DND-41 (cell line): ENCODE results near the gene GRID1.

Experiments used
- ATAC-seq: fragments of 200-7000 bp; cut with Tn5 transposase; 3 replicates; pipeline ENCODE4 v1.9.1; 2021; ENCODE audit warnings: low read depth; ENCODE audit not compliant: insufficient read depth
- DNase-seq: peaks from one replicate; pipeline ENCODE4 v3.0.0-alpha.2; 2020
- H2AFZ ChIP-seq: 2 replicates; pipeline ENCODE4 v1.6.0; 2012; ENCODE audit warnings: low read depth, low read length
- H3K27ac ChIP-seq: 2 replicates; pipeline ENCODE4 v1.5.1; 2012; ENCODE audit warnings: low read length, inconsistent platforms
- H3K27me3 ChIP-seq: fragments of 200-600 bp; sonication (generic); 2 replicates; pipeline ENCODE4 v1.6.0; 2012; ENCODE audit warnings: low read length, mild to moderate bottlenecking, inconsistent platforms; ENCODE audit not compliant: insufficient read depth, poor library complexity
- H3K36me3 ChIP-seq: 2 replicates; pipeline ENCODE4 v1.5.1; 2012; ENCODE audit warnings: low read length, inconsistent platforms; ENCODE audit not compliant: insufficient read depth
- H3K4me1 ChIP-seq: 2 replicates; pipeline ENCODE4 v1.5.1; 2012; ENCODE audit warnings: mild to moderate bottlenecking, low read length; ENCODE audit not compliant: insufficient read depth
- H3K4me2 ChIP-seq: 2 replicates; pipeline ENCODE4 v1.6.0; 2012; ENCODE audit warnings: mild to moderate bottlenecking, moderate library complexity, low read length, inconsistent platforms; ENCODE audit not compliant: insufficient read depth
- H3K4me3 ChIP-seq, 2 experiments: fragments of 200-600 bp in 1 of 2; shearing (Covaris generic) in 1 of 2; 2 replicates each; pipeline ENCODE4 v1.5.1; 2012 to 2016; ENCODE audit warnings: inconsistent platforms in 2 of 2, low read length in 2 of 2, mild to moderate bottlenecking in 2 of 2, low read depth in 1 of 2, moderate library complexity in 1 of 2
- H3K79me2 ChIP-seq: 2 replicates; pipeline ENCODE4 v1.6.0; 2012; ENCODE audit warnings: low read length, inconsistent platforms; ENCODE audit not compliant: insufficient read depth
- H3K9ac ChIP-seq: 2 replicates; pipeline ENCODE4 v1.6.0; 2012; ENCODE audit warnings: low read depth, mild to moderate bottlenecking, inconsistent platforms, low read length, moderate library complexity
- H3K9me3 ChIP-seq: 2 replicates; pipeline ENCODE4 v1.5.1; 2012; ENCODE audit warnings: low read length, moderate library complexity, mild to moderate bottlenecking, inconsistent platforms; ENCODE audit not compliant: insufficient read depth, severe bottlenecking
- H4K20me1 ChIP-seq: 2 replicates; pipeline ENCODE4 v1.6.0; 2012; ENCODE audit warnings: low read length; ENCODE audit not compliant: insufficient read depth
- EZH2 ChIP-seq: IDR thresholded peaks from 3 replicates; pipeline ENCODE4 v1.6.1; 2012; ENCODE audit warnings: borderline replicate concordance, low read depth, mild to moderate bottlenecking, moderate library complexity, low read length, inconsistent platforms; ENCODE audit not compliant: severe bottlenecking
- TF ChIP-seq, protein P1 (sequence below): IDR thresholded peaks from 2 replicates; pipeline ENCODE4 v1.5.1; 2012; ENCODE audit warnings: borderline replicate concordance, low read length, moderate library complexity, mild to moderate bottlenecking; ENCODE audit not compliant: poor library complexity, severe bottlenecking; ENCODE audit errors: extremely low read depth

The GRID1 gene

DNA sequence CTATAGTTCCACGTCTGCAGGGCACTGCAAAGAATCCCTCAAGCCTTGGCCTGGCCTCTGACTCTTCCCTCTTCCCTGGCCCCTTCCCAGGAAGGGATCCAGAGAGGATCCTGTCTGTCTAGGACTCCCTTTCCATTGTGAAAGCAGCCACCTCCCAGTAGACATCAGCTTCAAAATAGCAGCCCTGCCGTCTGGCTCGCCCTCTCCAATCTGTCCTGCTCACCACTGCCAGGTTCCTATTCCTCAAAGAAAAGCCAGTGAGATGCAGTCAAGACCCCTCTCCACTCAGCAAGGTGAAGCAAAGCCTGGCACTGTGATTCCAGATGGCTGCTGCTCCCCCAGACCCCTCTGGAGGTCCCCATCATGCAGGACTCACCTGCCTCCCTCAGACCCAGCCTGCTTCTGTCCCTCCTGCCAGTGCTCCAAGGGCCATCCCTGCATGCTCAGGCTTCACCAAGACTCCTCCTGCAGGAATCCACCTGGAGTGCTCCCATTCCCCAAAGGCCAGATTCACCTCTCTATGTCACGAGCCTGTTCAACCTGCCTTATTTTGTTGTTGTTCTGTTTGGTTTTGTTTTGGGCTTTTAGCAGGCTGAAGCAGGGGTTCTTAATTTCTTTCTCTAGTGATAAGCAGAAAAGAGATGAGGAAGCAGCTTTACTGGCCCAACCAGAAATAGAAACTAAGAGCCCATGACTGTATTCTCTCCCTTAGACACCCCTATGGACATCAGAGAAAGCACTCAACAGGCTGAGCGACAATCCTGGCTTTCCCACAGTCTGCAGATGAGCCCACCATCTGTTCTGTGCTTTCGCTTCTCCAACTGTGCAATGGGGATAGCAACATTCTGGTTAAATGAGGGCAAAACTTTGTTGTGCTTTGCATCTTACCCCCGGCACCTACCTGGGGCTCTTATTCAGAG lies 305.1 kb downstream of the GRID1 start:
- Histone ChIP-seq H3K27me3 (peaks cover 18% of the 10 kb centered on the region), H3K4me1 (no peaks in the 10 kb centered on the region), H3K79me2 (no peaks in the 10 kb centered on the region), H3K9me3 (no peaks in the 10 kb centered on the region), H3K4me2 (no peak overlapping the region), H4K20me1 (no peaks in the 10 kb centered on the region), H3K36me3 (no peaks in the 10 kb centered on the region), H2AFZ (no peak overlapping the region), H3K4me3 (no peak overlapping the region), H3K9ac (no peak overlapping the region), H3K27ac (no peak overlapping the region)
- ATAC-seq (no peak), DNase-seq (no peak)
- TF ChIP-seq, protein P1, sequence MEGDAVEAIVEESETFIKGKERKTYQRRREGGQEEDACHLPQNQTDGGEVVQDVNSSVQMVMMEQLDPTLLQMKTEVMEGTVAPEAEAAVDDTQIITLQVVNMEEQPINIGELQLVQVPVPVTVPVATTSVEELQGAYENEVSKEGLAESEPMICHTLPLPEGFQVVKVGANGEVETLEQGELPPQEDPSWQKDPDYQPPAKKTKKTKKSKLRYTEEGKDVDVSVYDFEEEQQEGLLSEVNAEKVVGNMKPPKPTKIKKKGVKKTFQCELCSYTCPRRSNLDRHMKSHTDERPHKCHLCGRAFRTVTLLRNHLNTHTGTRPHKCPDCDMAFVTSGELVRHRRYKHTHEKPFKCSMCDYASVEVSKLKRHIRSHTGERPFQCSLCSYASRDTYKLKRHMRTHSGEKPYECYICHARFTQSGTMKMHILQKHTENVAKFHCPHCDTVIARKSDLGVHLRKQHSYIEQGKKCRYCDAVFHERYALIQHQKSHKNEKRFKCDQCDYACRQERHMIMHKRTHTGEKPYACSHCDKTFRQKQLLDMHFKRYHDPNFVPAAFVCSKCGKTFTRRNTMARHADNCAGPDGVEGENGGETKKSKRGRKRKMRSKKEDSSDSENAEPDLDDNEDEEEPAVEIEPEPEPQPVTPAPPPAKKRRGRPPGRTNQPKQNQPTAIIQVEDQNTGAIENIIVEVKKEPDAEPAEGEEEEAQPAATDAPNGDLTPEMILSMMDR = no peak
- TF ChIP-seq EZH2 = no peak

DNA sequence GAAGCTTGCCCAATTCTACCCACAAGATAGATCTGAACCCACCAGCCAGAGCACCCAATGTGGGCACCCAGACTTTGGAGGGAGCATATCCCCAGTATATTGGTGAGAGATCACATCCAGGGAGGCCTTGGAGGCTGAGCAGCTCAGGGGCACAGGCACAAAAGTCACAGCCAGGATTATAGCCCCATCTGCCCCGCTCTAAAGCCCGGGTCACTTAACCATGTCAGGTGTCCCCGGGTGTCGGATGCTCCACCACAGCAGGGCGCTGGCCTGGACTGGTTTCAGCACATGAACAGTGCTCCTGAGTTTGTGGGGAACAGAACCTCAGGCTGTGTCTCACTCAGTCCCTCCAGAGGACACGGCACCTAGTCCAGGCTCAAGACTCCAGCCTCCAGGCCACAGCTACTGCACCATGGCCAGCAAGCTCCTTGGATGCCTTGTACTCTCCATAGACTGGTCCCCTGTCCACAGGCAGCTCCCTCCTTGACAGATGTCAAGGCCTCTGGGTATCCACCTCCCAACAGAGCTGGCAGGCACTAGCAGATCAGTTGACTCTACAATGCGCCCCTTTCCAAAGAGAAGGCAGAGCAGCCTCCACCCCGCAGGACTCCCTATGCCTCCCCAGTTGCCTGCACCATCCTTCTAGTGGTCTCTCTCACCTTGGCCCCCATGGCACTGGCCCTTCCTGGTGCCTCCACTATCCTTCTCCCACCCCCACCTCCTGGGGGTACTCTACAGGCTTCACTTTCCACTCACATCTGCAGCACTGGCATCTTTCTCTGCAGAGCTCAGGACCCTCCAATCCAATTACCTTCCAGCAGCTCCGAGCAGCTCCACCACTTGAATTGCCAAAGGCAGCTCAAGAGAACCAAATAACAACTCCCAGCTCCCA lies 306.0 kb downstream of the GRID1 start:
- H3K4me3 ChIP-seq = no peak overlapping the region
- no peaks in the 10 kb centered on the region for H3K36me3 ChIP-seq
- no peak overlapping the region for H2AFZ ChIP-seq
- H3K4me1 ChIP-seq = no peaks in the 10 kb centered on the region
- ATAC-seq (no peak), DNase-seq (no peak)
- no peaks in the 10 kb centered on the region for H4K20me1 ChIP-seq
- no peaks in the 10 kb centered on the region for H3K9me3 ChIP-seq
- no peak overlapping the region for H3K9ac ChIP-seq
- H3K79me2 ChIP-seq = no peaks in the 10 kb centered on the region
- no peak overlapping the region for H3K4me2 ChIP-seq
- H3K27ac ChIP-seq = no peak overlapping the region
- H3K27me3 ChIP-seq = peaks cover 18% of the 10 kb centered on the region
- TF ChIP-seq EZH2 = no peak
- TF ChIP-seq, protein P1 = no peak

DNA sequence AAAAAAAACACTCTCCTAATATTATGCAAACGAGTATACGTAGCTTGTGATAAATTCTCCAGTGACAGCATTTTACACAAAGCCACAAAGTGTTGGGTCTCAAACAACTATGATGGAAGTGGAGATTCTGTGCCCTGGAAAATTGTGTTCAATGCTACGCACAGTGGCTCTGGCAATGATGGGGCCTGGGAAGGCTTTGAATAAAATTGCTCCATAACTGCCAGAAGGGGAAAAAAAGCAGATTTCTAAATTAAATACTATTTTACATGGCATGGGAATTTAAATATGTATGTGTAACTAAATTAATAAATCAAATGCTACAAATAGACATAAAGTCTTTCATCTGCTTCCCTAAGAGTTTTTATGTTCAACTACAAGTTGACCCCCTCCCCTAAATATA lies 306.7 kb downstream of the GRID1 start:
- Histone ChIP-seq H3K79me2 (no peaks in the 10 kb centered on the region), H3K9me3 (no peaks in the 10 kb centered on the region), H3K36me3 (no peaks in the 10 kb centered on the region), H3K4me1 (no peaks in the 10 kb centered on the region), H3K27ac (no peak overlapping the region), H3K4me2 (no peak overlapping the region), H3K9ac (no peak overlapping the region), H4K20me1 (no peaks in the 10 kb centered on the region), H3K4me3 (no peak overlapping the region), H2AFZ (no peak overlapping the region), H3K27me3 (peaks cover 18% of the 10 kb centered on the region)
- TF ChIP-seq, protein P1 = no peak
- no peak for TF ChIP-seq EZH2
- ATAC-seq = no peak
- no peak for DNase-seq
